NAMALWA (cell line): ENCODE results near the gene UBAC1.

Experiments used
- DNase-seq: peaks from one replicate; pipeline ENCODE4 v3.0.0-alpha.2; 2015; ENCODE audit warnings: low spot score

Gene UBAC1

GRCh38 chr9:135941288-135941995 is 19.7 kb downstream of the UBAC1 start:
- DNase-seq, result no peak

- no peak for DNase-seq
Measured at GRCh38 chr9:135939351-135940265, 21.6 kb downstream of the UBAC1 start.

- DNase-seq, result no peak
Measured at GRCh38 chr9:135937521-135938489, 23.4 kb downstream of the UBAC1 start.

- DNase-seq, result no peak
Measured at GRCh38 chr9:135933114-135933513, 28.1 kb downstream of the UBAC1 start.

- DNase-seq, result no peak
Measured at GRCh38 chr9:135932656-135933055, 28.5 kb downstream of the UBAC1 start.

- DNase-seq, result no peak
Measured at GRCh38 chr9:135931349-135931820, 29.8 kb downstream of the UBAC1 start.

- DNase-seq, result no peak
Measured at GRCh38 chr9:135930446-135931345, 30.5 kb downstream of the UBAC1 start.

- no peak for DNase-seq
Measured at GRCh38 chr9:135929656-135930445, 31.3 kb downstream of the UBAC1 start.

GRCh38 chr9:135928731-135929655 is 32.2 kb downstream of the UBAC1 start:
- DNase-seq, result no peak

- no peak for DNase-seq
Measured at GRCh38 chr9:135928074-135928730, 33.0 kb downstream of the UBAC1 start.

GRCh38 chr9:135927195-135928013 is 33.8 kb downstream of the UBAC1 start:
- no peak for DNase-seq

GRCh38 chr9:135926402-135927194 is 34.6 kb downstream of the UBAC1 start:
- no peak for DNase-seq

GRCh38 chr9:135925496-135926133 is 35.6 kb downstream of the UBAC1 start:
- no peak for DNase-seq

- DNase-seq, result peak; percentile 18
Measured at GRCh38 chr9:135924628-135925338, 36.4 kb downstream of the UBAC1 start.

- DNase-seq, result no peak
Measured at GRCh38 chr9:135923508-135923907, 37.7 kb downstream of the UBAC1 start.
